Left colon (tissue), 2 donors: ENCODE measurements around the gene TSHZ2. TPM values are rescaled to one million over a fixed set of nuclear protein-coding genes. Genes with fewer than 3 reads are reported as not detected.
"Not testable (repeated sequence)": the region's sequence is repeated elsewhere in the genome, so short reads cannot be mapped to it uniquely, and the experiment has no call there.

ENCODE experiments used
- ATAC-seq: fragments of 200-7000 bp; cut with Tn5 transposase; one replicate; pipeline ENCODE4 v1.9.1; 2020; ENCODE audit warnings: mild to moderate bottlenecking, moderate library complexity
- DNase-seq, 2 donors: peaks; one replicate each; pipeline ENCODE4 v3.0.0-alpha.2; 2020
- intact Hi-C, 2 donors: fragments of 100-400 bp; cut with DNase I in 1 of 2; cut with micrococcal nuclease in 1 of 2; formaldehyde crosslinking; loops; one replicate each; pipeline versions ENCODE4 v1.11.2 to v1.14.0; 2022; cut with DNase I, micrococcal nuclease
- total RNA-seq, 2 donors: library from RNA; stranded (reverse); fragmentation: NEBNext Ultra II Directional; extraction: Animal tissue kit (Norgen Biotek cat#: 25700); gene quantifications; one replicate each; pipeline ENCODE4 v1.2.1, GENCODE V29; 2021
- donor health status: DM: no; HTN: no; CAD: no.
- donor health status: DM: yes; HTN: yes; CAD: no.

TSHZ2 gene
- total RNA-seq, 2 donors from 2014 or later, result 1.7 to 4.9 TPM

- DNase-seq (no peak), ATAC-seq (no peak)
- intact Hi-C loops, result no loop called here
Measured at GRCh38 chr20:53302695-53303412, 330.7 kb downstream of the TSHZ2 start.

- no peak for ATAC-seq
- DNase-seq, result no peak
- intact Hi-C loops, result no loop called here
Measured at GRCh38 chr20:53303413-53303760, 331.2 kb downstream of the TSHZ2 start.

GRCh38 chr20:53304146-53304545 lies 332.0 kb downstream of the TSHZ2 start:
- DNase-seq, result no peak
- intact Hi-C loops, result no loop called here
- ATAC-seq, result peak; percentile 60

- intact Hi-C loops, result no loop called here
- ATAC-seq (no peak), DNase-seq (no peak)
Measured at GRCh38 chr20:53306192-53306805, 334.1 kb downstream of the TSHZ2 start.

- no peak for DNase-seq
- ATAC-seq, result no peak
- intact Hi-C loops, result no loop called here
Measured at GRCh38 chr20:53307964-53308597, 335.9 kb downstream of the TSHZ2 start.

GRCh38 chr20:53309515-53309914 lies 337.4 kb downstream of the TSHZ2 start:
- no peak for ATAC-seq
- DNase-seq, result no peak
- intact Hi-C loops, result no loop called here

- ATAC-seq (no peak), DNase-seq (no peak)
- intact Hi-C loops, result no loop called here
Measured at GRCh38 chr20:53312957-53313356, 340.8 kb downstream of the TSHZ2 start.

GRCh38 chr20:53316206-53316937 lies 344.2 kb downstream of the TSHZ2 start:
- ATAC-seq, result no peak
- no peak for DNase-seq
- intact Hi-C loops, result no loop called here

GRCh38 chr20:53319200-53319599 lies 347.0 kb downstream of the TSHZ2 start:
- DNase-seq, result no peak
- intact Hi-C loops, result no loop called here
- ATAC-seq, result no peak

- no peak for ATAC-seq
- DNase-seq, result no peak
- intact Hi-C loops, result no loop called here
Measured at GRCh38 chr20:53319716-53320115, 347.6 kb downstream of the TSHZ2 start.

GRCh38 chr20:53320701-53321100 lies 348.5 kb downstream of the TSHZ2 start:
- no peak for ATAC-seq
- intact Hi-C loops, result no loop called here
- DNase-seq, result no peak

GRCh38 chr20:53321596-53321995 lies 349.4 kb downstream of the TSHZ2 start:
- no peak for DNase-seq
- ATAC-seq, result no peak
- intact Hi-C loops, result no loop called here

GRCh38 chr20:53322651-53323050 lies 350.5 kb downstream of the TSHZ2 start:
- no peak for ATAC-seq
- DNase-seq, result no peak
- intact Hi-C loops, result no loop called here

- intact Hi-C loops, DNase-seq, ATAC-seq: not testable (repeated sequence)
Measured at GRCh38 chr20:53323460-53323859, 351.3 kb downstream of the TSHZ2 start.

GRCh38 chr20:53324816-53325215 lies 352.7 kb downstream of the TSHZ2 start:
- intact Hi-C loops, result no loop called here
- no peak for DNase-seq
- no peak for ATAC-seq

GRCh38 chr20:53328961-53329360 lies 356.8 kb downstream of the TSHZ2 start:
- ATAC-seq (no peak), DNase-seq (no peak)
- intact Hi-C loops, result no loop called here

GRCh38 chr20:53329781-53330180 lies 357.6 kb downstream of the TSHZ2 start:
- ATAC-seq (no peak), DNase-seq (no peak)
- intact Hi-C loops, result no loop called here

- no peak for ATAC-seq
- intact Hi-C loops, result no loop called here
- DNase-seq, result no peak
Measured at GRCh38 chr20:53330601-53331140, 358.5 kb downstream of the TSHZ2 start.

- DNase-seq, result no peak
- no peak for ATAC-seq
- intact Hi-C loops, result no loop called here
Measured at GRCh38 chr20:53331151-53331973, 359.2 kb downstream of the TSHZ2 start.
